SU-DHL-6 (cell line): ENCODE measurements around the gene HELZ.

Source experiments
- CTCF ChIP-seq: fragments of 200-600 bp; sonication (generic); IDR thresholded peaks from one replicate; pipeline ENCODE4 v1.5.1; 2017; ENCODE audit warnings: antibody characterized with exemption, mild to moderate bottlenecking, low read length, moderate library complexity; ENCODE audit not compliant: insufficient read depth, poor library complexity, severe bottlenecking
- EZH2phosphoT487 ChIP-seq: fragments of 200-600 bp; sonication (generic), shearing (Covaris generic); conservative IDR thresholded peaks from 2 replicates; pipeline ENCODE4 v1.6.1; 2018; ENCODE audit warnings: mild to moderate bottlenecking, antibody characterized with exemption, low read length, moderate library complexity, mixed read lengths

- TF ChIP-seq CTCF = no peak
- TF ChIP-seq EZH2phosphoT487 = no peak
These were observed 12.6 kb downstream of the HELZ start for GRCh38 chr17:67232441-67232840.
